Measurements from ENCODE around the gene PHACTR4. TPM values are rescaled to one million over a fixed set of nuclear protein-coding genes. Genes with fewer than 3 reads are reported as not detected.
A peak's percentile ranks its signal among the peaks of the same experiment; 100 is the strongest.

Gene PHACTR4
- total and polyA plus RNA-seq, 2 of the 13 experiments (the other 11 are each of a cell fraction or from before 2014, with no cell fraction given) = 13.9 to 17.1 TPM

DNA sequence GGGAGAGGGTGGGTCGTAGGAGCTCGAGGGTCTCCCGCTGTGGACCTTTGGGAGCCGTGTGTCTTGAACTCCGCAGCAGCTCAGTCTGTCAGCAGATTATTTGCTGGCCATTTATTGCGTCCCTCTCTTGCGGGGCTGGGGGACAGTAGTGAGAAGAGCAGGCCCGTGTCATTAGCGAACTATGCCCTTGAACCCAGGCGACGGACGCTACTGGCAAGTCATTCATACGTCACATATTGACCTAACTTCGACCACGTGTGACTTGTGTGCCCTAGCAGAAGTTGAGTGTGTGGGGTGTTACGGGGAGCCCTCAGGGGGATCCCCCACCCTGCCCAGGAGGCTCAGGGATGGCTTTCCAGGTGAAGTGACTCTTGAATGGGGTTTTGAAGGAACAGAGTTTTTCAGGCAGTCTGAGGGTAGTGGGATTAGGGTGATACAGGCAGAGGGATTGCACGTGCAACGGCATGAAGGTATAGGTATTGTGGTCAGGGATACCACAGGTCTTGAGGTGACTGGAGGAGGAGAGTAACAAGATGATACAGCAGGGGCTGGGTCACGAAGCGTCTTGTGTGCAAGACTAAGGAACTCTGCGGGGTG is 149.3 kb downstream of the PHACTR4 start (continued):
- TF ChIP-seq RERE (CRISPR knock-in tag; IDR thresholded peaks at IDR 0.05; ENCODE audit: low read depth) = 0 out of 2 replicates have a peak, but pooled peaks have one; percentile 17
- TF ChIP-seq MED8 (CRISPR knock-in tag; IDR thresholded peaks at IDR 0.05; ENCODE audit: insufficient replicate concordance) = no peak
- TF ChIP-seq ZNF792 (CRISPR knock-in tag; IDR thresholded peaks at IDR 0.05) = peak; percentile 41; the same call in 1 of the 2 replicates
- TF ChIP-seq, protein P1, sequence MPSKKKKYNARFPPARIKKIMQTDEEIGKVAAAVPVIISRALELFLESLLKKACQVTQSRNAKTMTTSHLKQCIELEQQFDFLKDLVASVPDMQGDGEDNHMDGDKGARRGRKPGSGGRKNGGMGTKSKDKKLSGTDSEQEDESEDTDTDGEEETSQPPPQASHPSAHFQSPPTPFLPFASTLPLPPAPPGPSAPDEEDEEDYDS (CRISPR knock-in tag; IDR thresholded peaks at IDR 0.05) = 0 out of 2 replicates have a peak, but pooled peaks have one; percentile 22
- peak; percentile 78 for TF ChIP-seq RXRA (CRISPR knock-in tag; IDR thresholded peaks at IDR 0.05)
- TF ChIP-seq ZBTB42 (CRISPR knock-in tag; IDR thresholded peaks at IDR 0.05) = 0 out of 2 replicates have a peak, but pooled peaks have one; percentile 13
- TF ChIP-seq ZFP36L1 (CRISPR knock-in tag; IDR thresholded peaks at IDR 0.05) = no peak
- TF ChIP-seq FOXP1 (IDR thresholded peaks at IDR 0.05) = no peak
- TF ChIP-seq FOXP1 (CRISPR knock-in tag; IDR thresholded peaks at IDR 0.05) = no peak
- no peak for TF ChIP-seq ZNF678 (CRISPR knock-in tag; IDR thresholded peaks at IDR 0.05)
- 0 out of 2 replicates have a peak, but pooled peaks have one; percentile 10 for TF ChIP-seq ARHGAP35 (CRISPR knock-in tag; IDR thresholded peaks at IDR 0.05; ENCODE audit: borderline replicate concordance)
- TF ChIP-seq FOXP4 (CRISPR knock-in tag; IDR thresholded peaks at IDR 0.05) = 0 out of 2 replicates have a peak, but pooled peaks have one; percentile 27
- no peak for TF ChIP-seq ZSCAN25 (CRISPR knock-in tag; IDR thresholded peaks at IDR 0.05)
- no peak for TF ChIP-seq ZIK1 (CRISPR knock-in tag; IDR thresholded peaks at IDR 0.05; ENCODE audit: borderline replicate concordance, low read depth)
- no peak for TF ChIP-seq PHF8 (CRISPR knock-in tag; IDR thresholded peaks at IDR 0.05)
- peak; percentile 62; the same call in 1 of the 2 replicates for TF ChIP-seq DMAP1 (CRISPR knock-in tag; IDR thresholded peaks at IDR 0.05)
- TF ChIP-seq ZBTB25 (CRISPR knock-in tag; IDR thresholded peaks at IDR 0.05) = 0 out of 2 replicates have a peak, but pooled peaks have one; percentile 28
- peak; percentile 71 for TF ChIP-seq RARA (CRISPR knock-in tag; IDR thresholded peaks at IDR 0.05)
- TF ChIP-seq NRL (CRISPR knock-in tag; IDR thresholded peaks at IDR 0.05; ENCODE audit: borderline replicate concordance) = no peak
